HG02763 (cell line): ENCODE measurements around the gene GAL.

Experiments used
- ATAC-seq: cut with Tn5 transposase; IDR thresholded peaks from one replicate; pipeline ENCODE4 v1.9.1; 2021; ENCODE audit warnings: mild to moderate bottlenecking, moderate library complexity; ENCODE audit not compliant: unreplicated experiment

The GAL gene

DNA sequence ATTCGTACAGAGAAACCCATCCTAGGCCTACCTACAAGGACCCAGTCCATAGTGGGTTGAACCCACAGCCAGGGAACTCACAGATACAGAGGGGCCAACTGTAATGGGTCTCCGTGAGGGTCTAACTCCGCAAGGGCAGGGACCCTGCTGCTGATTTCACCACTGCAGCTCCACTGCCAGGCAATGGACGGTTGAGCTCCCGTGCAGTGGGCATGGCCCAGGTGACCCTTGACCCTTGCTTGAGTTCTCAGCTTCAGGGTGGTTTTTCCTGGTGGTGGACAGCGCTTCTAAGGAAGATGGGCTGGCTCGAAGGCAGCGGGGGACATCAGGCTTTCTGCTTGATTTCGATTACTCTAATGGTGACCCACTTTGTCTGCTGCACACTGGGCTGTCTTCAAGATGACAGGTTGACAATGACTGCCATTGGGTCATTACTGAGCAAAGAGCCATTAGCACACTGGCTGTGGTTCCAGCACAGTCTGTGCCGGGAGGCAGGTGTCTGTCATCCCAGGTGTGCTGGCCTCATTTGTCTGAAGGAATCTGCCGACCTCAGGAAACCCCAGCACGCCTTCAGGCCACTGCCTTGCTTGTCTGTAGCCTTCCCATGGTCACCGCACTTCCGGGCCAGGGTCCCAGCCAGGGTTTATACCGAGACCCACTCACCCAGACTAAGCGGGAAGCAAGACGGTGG lies 3.7 kb upstream of the GAL start:
- ATAC-seq: no peak

DNA sequence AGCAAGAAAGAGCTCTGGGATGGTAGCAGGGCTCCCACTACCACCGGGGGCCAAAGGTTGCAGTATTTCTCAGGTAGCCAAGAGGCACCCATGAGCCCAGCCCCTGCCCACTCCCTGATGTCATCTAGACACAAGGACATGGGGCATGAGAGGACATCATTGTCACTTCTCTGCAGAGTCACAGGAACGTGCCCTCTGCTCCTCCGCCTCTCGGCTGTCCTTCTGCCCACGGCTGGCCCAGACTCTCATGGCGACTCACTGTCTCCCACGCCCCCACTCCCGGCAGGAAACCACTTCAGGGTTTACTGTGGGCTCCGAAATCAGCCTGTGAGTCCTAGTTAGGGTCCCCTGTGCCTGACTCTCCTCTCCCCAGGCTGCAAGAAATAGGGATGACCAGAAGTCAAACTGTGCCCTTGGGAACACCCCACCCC lies 1.8 kb upstream of the GAL start:
- ATAC-seq: no peak

DNA sequence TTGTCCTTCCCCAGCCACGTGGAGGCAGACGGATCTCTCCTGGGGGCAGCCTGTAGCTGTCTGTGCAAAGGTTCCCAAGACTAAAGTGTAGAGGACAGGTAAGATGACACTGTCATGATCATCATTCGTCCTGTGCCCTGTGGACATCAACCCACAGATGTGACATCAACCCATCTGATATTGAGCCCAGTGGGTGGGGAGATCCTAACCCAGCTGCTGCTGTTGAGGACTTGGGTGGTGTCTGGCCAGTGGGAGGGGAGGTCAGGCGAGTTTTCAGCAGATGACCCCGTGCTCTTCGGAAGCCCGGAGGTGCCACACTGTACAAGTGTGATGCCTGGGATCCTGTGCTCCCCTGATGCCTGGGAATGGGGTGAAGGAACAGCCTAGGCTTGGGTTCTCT lies 1.2 kb upstream of the GAL start:
- no peak for ATAC-seq

DNA sequence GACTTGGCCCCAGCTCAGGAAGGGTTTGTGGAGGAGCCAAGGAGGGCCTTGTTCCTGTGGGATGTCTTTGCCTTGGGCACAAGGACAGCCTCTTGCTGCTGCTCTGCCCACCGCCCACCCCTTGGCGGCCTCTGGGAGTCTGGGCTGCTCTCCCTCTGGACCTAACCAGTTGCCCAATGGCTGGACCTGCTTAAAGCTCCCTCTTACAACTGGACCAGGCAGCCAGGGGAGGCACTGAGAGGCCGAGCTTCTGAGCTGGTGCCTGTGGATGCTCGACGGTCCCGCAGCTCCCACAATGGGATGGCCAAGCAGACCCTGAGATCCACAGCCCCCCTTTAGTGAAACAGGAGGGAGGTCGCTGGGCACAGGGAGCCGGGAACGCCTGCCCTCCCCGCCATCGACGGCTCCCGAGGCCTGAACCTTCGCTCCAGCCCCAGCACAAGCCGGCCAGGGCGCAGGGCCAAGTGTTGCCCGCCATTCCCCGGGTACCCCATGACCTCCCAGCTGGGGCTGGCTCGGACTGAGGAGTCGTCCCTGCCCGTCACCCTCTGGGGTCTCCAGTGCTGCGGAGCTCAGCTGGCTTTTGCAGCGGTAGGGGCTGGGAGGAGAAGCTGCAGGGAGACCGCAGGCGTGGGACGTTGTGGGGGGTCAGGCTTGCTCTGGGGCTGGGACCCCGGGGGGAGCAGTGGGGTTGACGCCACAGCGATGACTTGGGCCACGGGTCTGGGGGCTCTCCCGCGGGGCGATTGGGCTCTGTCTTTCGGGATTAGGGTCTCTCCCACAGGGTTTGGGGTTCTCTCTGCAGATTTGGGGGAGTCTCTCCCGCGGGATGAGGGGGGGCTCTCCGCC lies 584 bp upstream of the GAL start:
- no peak for ATAC-seq

DNA sequence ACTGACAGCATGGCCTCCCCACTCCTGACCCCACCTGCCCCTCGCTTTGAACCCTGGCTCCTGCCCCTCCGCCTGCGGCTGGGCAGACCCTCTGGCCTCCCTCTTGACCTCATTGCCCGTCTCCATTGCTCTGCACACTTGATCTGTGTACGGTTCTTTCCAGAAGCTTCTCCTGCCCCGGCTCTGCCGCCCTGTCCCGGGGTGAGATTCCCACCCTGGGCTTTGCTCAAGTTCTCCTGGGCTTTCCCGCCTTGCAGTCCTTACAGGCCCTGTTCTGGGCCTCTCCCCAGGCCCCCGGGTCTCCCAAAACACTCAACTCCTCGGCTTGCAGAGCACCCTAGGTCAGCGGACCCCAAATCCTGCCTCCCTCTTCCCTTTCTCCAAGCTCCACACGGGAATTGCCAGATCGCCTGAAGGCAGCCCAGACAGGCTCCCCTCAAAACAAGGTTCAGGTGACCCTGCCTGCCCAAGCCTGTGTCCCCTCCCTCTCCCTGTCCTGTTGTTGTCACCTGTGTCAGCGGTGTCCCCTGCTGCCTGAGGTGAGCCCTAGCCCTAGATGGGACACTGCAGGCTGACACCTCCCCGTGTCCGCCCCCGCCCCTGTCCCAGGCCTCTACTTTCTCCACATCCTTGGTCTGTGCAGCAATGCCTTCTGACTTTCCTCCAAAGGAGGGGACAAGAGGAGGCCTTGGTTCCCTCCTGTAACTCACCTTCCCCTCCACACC lies 1.5 kb downstream of the GAL start:
- no peak for ATAC-seq

DNA sequence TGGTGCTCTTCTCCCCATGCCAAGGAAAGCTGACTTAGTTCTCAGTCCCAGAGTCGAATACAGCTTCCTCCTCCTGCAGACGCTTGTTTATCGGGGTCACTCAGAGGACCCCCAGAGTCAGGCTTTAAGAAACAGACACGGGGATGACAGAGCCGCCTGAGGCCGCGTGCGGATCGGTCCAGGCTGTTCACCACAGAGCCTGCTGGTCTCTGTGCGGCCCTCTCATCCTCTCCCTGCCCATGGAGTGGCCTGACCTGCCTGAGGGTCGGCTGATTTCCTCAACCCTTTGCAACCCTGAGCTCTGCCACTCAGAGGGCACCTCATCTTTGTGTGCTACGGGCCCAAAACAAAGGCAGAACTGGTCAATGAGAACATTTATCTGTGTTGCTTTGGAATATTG lies 2.1 kb downstream of the GAL start:
- no peak for ATAC-seq

DNA sequence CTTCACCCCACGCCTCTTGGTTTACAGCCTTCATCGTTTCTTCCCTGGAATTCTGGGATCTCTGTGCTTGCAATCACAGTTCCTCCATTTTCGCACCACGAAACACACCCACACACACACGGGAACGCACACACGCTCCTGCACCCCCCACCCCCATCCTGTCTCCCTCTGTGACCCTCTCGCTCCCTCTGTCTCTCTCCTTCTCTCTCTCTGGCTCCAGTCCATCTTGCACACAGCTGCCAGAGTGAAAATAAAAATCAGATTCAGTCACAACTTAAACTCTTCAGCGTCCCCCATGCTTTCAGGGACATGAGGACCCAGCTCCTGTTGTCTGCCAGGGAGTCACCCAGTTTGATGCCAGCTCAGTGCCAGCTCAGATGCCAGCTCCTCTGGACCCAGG lies 3.0 kb downstream of the GAL start:
- no peak for ATAC-seq

DNA sequence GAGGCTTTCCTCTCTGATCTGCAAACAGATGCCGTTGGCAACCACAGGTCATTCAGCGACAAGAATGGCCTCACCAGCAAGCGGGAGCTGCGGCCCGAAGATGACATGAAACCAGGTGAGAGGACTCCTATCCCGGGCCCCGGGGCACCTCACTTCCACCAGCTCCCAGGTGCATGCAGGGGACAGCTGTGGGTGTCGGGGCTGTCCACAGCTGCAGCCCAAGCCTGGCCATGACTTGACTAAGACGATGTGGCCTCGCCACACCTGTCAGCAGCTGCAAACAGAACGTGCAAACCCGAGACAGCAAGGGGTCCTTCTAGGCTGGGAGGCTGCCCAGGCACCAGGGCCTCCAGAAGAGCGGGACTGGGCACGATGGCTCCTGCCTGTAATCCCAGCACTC lies 3.6 kb downstream of the GAL start:
- no peak for ATAC-seq

DNA sequence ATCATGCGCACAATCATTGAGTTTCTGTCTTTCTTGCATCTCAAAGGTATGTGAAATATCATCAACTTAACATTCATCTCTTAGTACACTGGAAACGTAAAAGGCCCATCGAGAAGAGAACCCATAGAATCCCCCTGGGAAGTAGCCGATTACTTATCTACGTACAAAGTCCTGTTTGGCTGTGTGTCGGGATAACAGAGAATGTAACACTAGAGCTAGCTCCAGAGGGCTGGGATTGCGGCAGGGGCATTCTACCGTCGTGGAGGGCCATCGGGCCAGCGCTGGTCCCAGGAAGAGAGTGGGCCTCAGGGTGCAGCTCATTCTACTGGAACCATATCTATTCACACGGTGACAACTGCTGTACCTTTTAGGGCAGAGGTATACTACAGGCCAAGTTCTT lies 4.5 kb downstream of the GAL start:
- no peak for ATAC-seq

DNA sequence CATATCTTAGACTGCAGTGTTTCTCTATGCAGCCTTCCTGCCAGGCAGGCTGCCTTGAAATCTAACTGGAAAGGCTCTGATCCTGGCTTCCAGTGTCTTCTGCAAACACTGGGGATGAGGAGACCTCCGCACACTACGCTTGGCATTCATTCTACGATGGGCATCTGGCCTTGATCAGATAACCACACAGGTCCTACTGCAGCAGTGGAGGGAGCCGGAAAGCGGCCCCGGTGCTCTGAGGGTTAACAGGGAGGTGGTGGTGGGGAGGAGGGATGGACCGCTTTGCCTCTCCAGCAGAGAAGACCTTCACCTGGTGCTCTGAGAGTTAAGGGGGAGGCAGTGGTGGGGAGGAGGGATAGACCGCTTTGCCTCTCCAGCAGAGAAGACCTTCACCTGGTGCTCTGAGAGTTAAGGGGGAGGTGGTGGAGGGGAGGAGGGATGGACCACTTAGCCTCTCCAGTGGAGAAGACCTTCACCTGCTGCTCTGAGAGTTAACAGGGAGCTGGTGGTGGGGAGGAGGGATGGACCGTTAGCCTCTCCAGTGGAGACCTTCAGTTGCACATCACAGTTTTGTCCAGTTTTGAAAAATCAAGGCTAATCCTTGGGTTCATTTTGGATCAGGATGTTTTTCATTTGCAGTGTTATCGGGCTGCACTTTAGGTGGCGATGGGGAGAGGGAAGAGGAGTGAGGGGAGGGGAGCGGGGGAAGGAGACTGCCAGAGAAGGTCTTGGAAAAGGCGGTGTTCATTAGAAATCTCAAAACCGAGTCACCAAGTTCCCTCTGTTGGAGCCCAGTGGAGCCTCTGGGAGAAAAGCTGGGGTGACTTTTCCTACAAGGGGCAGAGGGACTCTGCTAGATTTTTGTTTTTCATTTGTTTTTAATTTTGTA lies 5.6 kb downstream of the GAL start:
- no peak for ATAC-seq

DNA sequence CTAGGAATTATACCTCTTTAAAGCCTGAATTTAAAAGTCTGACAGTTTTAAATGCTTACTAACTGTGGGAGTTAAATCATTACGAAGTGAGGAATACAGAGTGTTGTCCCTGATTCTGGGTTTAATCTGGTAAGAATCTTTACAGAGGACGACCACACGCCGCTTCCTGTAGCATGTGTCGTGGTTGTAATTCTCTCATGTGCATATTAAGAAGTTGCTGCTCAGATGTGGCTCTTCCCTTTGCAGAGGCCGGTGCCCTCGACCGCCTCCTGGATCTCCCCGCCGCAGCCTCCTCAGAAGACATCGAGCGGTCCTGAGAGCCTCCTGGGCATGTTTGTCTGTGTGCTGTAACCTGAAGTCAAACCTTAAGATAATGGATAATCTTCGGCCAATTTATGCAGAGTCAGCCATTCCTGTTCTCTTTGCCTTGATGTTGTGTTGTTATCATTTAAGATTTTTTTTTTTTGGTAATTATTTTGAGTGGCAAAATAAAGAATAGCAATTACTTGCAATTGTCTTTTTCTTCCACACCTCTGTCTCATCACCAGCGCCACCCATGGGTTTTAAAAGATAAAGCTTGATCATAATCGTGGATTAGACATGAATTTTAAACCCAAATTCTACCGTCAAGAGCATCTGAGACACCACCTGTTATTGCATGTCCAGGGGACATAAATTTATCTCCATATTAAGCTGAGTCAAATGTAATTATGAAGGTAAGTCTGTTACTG lies 6.5 kb downstream of the GAL start:
- ATAC-seq: no peak

DNA sequence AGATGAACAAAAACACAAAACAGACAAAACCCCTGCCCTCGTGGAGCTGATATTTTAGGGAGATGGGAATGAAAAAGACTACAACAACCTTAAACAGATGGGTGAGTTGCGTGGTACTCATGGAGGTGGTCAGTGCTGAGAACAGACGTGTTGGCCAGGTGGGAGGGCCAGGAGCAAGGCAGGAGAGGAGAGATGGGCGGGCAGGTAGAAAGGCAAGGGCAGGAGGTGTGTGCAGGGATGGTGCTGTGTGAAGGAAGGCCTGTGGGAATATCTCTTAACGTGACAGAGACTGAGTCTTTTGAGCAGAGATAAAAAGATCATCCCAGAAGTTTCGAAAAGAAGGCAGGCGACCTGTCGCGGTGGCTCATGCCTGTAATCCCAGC lies 7.0 kb downstream of the GAL start:
- no peak for ATAC-seq

DNA sequence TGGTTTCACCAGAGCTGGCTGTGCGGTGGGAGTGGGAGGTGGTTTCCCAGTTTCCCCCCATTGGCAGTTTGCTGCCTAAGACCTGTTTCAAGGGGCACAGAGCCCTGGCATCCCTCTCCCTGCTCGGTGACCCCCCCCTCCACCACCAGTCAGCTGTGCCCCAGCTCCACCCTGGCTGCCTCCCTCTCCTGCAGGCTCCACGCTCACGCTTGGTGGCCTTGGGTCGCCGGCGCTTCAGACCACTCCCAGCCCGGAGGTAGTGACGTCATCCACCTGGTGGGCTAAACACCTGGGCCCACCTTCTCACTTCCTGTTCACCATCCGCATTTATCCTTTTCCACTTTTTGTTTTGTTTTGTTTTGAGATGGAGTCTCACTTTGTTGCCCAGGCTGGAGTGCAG lies 7.8 kb downstream of the GAL start:
- no peak for ATAC-seq

DNA sequence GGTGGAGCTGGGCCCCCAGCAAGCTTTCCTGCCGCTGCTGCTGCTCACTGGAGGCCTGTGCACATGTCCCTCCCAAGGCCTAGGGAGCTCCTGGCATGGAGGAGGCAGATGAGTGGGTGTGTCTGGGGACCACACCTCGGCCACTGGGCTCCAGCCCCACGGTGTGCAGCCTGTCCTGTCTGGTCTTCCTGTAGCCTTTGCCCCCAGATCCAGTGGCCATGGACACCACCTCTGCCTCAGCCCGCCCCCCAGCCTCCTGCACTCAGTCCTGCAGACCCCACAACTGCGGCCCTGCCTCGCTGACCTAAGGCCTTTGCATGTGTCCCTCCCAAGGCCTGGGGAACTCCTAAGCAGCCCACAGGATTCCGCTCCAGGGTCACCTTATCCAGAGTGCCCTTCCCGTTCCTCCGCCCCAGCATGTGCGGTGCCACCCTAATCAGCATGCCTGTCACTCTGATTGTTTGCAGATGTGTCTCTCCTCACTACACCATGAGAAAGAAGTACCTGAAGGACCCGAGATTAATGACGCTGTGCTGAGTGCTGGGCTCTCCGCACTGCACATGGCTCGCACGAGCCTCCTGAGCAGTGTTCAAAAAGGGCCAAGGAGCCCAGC lies 8.6 kb downstream of the GAL start:
- no peak for ATAC-seq

DNA sequence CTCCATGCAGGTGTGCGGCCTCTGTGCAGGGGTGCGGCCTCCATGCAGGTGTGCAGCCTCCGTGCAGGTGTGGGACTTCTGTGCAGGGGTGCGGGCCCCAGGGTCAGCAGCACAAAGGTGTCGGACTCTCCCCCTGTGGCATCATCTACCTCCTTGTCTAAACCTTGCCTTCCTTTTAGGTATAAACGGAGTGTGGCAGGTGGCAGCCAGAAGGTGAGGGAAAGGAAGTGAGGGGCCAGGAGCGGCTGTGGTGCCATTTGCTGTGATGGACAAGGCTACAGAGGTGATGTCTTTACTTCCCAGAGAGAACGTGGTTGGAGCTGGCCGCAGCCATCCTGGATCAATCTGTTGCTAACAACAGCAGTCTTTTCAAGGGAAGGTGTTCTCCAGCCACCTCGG lies 9.1 kb downstream of the GAL start:
- ATAC-seq: no peak

DNA sequence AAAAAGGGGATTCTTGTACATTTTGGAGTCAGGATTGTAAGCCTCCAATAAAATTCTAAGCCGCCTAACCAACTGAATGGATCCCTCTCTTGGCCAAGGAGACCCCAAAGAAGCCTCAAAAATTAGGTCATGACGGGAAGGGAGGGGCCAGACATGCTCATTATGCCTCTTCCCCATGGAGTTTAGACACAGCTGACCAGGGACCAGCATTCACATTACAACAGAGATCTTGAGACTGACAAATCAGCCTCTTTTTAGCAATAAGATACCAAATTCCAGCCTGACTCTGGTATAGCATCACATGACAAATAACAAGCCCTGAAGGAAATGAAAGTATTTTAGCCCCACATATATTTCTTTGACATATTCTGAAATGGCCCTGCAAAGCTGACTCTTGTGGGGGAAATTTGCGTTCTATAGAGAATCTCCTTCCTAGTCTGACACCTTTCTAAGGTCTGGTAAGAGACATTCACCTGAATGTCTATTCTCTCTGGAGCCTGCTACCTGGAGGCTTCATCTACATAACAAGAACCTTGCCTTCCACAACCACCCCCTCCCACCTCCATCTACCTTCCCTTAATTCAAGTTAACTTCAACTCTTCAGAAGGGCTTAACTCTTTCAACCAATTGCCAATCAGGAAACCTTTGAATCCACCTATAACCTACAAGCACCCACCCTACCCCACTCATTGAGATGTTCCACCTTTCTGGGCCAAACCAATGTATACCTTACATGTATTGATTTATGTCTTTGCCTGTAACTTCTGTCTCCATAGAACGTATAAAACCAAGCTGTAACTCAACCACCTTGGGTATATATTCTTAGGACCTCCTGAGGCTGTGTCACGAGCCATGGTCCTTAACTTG lies 10.3 kb downstream of the GAL start:
- no peak for ATAC-seq

DNA sequence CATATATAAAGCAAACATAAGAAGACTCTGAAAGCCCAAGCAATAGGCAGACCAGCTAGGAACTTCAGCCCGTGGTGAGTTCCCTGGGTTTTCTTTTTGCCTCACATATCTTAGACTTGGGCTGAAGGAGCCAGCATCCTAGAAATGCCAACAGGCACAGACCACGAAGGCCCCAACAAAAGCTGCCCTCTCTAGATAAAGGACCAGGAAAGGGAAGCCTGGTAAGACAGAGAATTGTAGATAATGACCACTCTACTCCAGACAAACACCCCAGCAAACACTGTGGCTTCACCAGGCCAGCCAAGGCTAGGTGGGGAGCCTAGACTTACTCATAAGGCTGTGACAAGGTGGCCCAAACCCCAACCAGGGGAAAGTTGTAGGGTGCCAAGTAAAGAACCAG lies 11.2 kb downstream of the GAL start:
- ATAC-seq: no peak

DNA sequence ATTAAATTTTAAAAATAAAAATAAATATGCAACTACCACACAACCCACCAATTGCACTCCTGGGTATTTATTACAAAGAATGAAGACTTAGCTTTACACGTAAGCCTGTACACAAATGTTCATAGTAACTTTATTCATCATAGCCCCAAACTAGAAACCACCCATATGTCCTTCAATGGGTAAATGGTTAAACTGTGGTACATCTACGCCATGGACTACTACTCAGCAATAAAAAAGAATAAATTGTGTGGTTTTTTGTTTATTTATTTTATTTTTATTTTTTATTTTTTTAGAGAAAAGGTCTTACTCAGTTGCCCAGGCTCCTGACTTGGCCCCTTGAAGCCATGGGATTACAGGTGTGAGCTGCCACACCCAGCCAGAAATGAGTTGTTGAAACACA lies 14.6 kb downstream of the GAL start:
- ATAC-seq: no peak

DNA sequence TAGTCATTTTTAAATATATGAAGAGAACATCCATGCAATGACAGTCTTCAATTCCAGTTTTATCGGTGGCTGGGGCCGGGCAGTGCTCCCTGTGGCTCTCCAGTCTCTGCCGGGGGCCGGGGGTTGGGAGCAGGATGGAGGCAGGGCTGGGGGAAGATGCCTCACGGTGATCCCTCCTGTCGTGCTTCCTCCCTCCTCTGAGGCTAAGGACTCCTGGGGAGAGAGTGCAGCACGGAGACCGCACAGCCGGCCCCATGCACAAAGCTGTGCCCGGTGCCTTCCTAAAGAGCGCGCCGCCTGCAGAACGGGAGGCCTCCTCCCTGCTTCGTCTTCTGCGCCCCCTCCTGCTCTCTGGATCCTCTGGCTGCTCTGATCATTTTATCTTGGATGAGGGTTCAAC lies 20.5 kb downstream of the GAL start:
- ATAC-seq: no peak
